DMS79 treated with DMSO at 0.1 percent for 48 hours (cell line): ENCODE data around the gene TK2.
A peak's percentile ranks its signal among the peaks of the same experiment; 100 is the strongest.

Experiments used
- DNase-seq: peaks from one replicate; lab custom pipeline; 2025; lab: John Stamatoyannopoulos, UW

TK2 gene

GRCh38 chr16:66483689-66484452 lies 66.1 kb downstream of the TK2 start:
- DNase-seq = peak; percentile 43

GRCh38 chr16:66481943-66482390 lies 68.0 kb downstream of the TK2 start:
- no peak for DNase-seq

GRCh38 chr16:66481081-66481942 lies 68.6 kb downstream of the TK2 start:
- no peak for DNase-seq

GRCh38 chr16:66480265-66481080 lies 69.4 kb downstream of the TK2 start:
- no peak for DNase-seq

DNA sequence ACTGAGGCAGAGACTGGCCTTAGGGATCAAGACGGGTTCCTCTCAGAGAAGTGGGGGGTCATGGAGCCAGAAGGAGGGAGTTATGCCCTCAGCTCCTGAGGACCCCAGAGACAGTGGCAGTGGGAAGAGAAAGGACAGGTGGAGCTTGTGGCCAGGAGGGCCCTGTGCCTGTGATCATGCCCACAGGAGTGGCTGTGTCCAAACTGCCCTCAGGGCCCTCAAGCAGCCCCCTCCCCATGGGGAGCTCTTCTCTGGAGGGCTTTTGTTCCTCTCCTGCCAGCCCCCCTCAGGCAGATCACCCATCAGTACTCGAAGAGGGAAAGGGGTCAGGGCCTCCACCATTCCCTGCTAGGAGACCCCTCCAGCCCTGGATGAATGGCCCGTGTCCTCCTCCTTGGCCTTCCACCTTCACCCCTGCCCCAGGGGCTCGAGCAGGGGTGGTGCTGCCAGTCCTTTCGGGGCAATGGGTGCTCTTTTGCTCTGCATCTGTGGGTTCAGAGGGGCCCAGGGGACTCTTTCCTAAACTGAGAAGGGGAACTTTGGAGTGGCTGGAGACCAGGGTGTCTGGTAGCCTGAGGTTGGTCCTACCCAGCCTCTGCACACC lies 70.2 kb downstream of the TK2 start:
- no peak for DNase-seq

- no peak for DNase-seq
Observed at GRCh38 chr16:66478733-66479511, 71.0 kb downstream of the TK2 start.

DNA sequence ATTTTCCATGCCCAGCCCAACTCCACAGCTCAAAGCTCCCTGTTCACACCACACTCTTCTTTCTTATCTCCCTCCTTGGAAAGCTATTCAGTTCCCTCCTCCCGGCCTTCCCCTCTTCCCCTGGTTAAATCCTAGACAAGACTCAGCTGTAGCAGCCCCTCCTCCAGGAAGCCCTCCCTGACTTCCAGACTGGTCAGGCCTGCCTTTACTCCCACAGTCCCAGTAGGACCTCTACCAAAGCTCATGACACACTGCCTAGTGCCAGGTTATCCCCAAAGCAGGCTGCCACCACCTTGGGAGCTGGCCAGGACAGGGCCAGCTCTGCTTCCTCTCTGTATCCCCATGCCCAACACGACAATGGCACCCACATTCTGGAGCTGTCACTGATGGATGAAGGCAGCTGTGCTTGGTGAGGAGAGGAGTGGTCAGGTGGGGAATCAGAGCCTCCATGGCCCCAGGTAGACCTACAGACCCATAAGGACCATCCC lies 72.8 kb downstream of the TK2 start:
- no peak for DNase-seq

DNA sequence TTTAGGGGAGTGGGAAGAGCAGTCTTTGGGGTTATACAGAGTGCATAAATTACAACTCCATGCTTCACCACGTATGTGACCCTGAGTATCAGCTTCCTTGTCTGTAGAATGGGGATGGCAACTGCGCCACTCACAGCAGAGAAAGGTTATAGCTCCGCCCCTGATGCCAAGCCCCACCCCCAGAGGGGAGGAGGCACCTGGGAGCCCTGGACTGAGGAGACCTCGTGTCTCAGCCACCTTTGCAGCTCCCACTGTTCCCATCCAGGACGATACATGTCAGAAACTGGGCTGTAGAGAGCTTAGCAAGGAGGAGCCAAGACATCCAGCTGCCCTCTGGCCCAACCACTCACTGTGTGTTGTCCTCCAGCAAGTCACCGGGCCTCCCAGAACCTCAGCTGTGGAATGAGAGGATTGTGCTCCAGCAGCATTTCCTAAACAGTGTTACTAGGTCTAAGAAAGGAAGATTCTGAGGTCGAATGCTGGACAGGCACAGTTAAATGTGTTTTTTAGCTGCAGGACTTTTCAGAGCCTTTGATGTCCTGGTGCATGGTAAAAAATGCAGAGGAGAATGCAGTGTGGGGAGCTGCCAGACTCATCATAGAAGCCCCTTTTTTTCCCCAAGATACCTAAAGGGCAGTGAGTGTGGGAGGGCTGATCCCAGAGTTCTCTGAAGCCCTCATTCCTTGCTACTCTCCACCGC lies 73.4 kb downstream of the TK2 start:
- DNase-seq = no peak

DNA sequence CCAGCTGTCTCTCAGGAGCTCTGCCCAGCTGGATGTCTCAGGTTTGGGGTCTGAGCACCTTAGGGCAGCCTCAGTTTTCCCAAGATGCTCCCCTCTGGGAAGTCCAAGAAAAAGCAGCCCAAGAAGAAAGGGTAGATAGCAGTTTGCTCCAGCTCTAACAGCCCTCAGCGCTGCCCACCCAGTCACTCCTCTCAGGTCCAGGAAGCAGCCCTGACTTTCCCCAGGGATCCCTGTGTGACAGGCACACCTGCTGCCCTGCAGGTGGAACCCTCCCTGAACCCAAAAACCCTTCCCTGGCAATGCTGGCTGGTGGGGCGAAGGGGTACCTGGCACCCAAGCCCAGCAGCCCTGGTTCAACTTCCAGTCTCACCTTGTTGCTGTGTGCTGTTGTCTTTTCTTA lies 74.7 kb downstream of the TK2 start:
- DNase-seq = no peak

GRCh38 chr16:66474750-66475199 lies 75.1 kb downstream of the TK2 start:
- peak; percentile 63 for DNase-seq

DNA sequence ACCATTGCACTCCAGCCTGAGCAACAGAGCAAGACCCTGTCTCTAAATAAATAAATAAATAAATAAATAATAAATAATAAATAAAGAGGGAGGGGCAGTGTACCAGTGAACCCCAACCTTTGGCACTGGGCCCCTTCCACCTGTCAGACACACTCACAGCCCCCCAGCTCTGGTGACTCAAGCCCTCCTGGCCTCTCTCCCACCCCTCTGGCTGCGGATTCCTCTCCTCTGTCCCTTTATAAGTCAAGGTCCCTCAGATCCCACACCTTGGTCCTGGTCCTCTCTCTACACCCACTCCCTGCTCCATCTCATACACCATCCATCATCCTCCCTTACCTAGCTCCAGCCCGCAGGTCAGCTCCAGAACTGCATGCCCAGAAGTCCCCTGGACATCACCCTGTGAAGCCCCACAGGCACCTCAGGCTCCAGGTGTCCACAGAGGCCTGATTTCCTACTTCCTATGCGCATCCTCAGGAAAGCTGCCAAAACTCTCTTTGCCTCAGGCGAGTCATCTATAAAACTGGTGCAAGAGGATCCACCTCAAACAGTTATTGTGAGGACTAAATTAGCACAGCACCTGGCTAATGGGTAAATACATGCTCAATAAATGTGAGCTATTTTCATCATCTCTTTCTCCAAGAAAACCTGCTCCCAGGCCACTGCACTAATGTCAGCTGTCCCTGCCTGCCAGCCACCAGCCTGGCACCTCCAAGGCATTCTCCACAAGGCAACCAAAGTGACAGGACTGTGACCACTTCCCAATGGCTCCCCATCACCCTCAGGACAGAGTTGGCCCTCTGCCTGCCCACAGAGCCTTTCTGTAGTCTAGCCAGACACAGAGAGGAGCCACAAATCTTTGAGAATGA lies 76.0 kb downstream of the TK2 start:
- no peak for DNase-seq

DNA sequence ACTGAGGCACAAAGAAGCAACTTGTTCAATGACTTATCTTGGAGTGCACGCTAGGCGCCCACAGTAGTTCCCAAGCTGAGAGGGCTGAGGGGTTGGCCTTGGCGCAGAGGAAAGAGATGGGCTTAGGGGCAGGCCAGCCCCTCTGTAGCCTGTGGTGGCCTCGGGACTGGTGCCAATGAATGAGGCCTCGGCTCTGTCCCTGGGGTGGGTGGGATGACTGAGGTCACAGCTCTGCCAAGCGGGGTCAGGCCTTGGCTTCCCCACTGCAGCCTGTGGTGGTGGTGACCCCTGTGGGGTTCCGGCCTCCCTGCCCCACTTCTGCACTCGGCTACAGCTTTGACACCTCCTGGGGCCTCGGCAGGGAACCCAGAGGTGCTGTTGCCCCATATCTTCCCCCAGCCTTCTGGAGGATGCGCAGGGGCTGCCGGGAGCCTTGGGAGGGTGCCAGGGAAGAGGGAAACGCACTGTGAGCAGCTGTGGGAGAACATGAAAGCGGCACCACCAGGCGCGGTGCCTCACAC lies 76.8 kb downstream of the TK2 start:
- DNase-seq = no peak

GRCh38 chr16:66471716-66472393 lies 78.1 kb downstream of the TK2 start:
- no peak for DNase-seq

- DNase-seq = no peak
Observed at GRCh38 chr16:66471264-66471663, 78.7 kb downstream of the TK2 start.

DNA sequence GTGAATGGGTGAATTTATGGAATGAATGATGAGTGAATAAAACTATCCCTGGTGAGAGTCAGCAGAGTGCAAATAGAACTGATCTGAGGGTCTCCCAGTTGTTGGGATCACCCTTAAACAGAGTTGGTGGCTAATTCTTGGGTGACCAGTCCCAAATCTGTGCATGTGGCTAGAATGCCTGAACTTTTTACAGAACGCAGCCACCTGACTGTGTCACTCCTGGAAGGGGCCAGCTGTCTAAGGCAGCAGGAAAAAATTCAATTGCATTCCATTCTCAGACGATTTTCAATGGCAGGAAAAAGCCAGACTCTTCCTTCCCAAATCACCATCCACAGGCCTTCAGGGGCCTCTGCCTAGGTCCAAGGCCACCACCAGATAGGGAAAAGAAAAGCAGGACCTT lies 79.4 kb downstream of the TK2 start:
- no peak for DNase-seq

DNA sequence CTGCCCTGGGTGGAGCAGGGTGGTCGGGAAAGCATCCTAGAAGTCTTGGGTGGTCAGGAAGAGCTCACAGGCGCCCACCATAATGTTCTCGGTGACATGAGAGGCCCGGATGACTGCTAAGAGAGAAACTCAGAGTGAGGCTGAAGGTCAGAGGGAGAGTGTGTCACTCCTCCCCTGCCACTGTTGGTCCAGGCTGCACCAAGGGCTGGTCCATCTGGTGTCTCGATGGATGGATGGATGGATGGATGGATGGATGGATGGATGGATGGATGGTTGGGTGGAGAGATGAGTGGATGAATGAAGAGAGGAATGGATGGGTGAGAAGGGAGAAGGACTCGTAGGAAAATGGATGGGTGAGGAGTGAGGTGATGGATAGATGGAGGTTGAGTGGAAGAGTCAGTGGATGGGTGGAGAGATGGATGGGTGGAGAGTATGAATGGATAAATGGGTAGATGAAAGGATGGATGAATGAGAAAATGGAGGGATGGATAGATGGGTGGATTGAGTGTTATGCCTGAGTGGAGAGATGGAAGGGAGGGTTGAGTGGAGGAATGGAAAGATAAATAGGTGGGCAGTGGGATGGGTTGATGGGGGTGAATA lies 79.9 kb downstream of the TK2 start:
- no peak for DNase-seq

GRCh38 chr16:66469291-66469946 lies 80.5 kb downstream of the TK2 start:
- DNase-seq = no peak
